Astrocyte of the spinal cord (primary cell): ENCODE results near the gene PHOSPHO2.

Source experiments
- DNase-seq: peaks from one replicate; pipeline ENCODE4 v3.0.0; 2011; ENCODE audit warnings: low read depth, low spot score
- H3K4me3 ChIP-seq: 2 replicates; pipeline ENCODE4 v1.5.1; 2011; ENCODE audit warnings: low read depth, mild to moderate bottlenecking, low read length, moderate library complexity
- in situ Hi-C: cut with HindIII; loops from 2 replicates; pipeline ENCODE4 v1.10.0; 2017; ENCODE audit warnings: low sequenced_read_pairs
- TF ChIP-seq, protein P1 (sequence below): IDR thresholded peaks from 2 replicates; pipeline ENCODE4 v1.5.1; 2012; ENCODE audit warnings: low read depth, mild to moderate bottlenecking, low read length, inconsistent platforms

PHOSPHO2 gene

DNA sequence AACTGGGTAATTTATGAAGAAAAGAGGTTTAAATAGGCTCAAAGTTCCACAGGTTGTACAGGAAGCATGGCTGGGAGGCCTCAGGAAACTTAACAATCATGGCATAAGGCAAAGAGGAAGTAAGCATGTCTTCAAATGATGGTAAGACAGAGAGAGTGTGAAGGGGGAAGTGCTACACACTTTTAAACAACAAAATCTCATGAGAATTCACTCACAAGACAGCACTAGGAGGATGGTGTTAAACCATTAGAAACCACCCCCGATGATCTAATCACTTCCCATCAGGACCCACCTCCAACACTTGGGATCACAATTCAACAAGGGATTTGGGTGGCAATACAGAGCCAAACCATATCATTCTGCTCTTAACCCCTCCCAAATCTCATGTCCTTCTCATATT lies 34.9 kb upstream of the PHOSPHO2 start:
- TF ChIP-seq, protein P1, sequence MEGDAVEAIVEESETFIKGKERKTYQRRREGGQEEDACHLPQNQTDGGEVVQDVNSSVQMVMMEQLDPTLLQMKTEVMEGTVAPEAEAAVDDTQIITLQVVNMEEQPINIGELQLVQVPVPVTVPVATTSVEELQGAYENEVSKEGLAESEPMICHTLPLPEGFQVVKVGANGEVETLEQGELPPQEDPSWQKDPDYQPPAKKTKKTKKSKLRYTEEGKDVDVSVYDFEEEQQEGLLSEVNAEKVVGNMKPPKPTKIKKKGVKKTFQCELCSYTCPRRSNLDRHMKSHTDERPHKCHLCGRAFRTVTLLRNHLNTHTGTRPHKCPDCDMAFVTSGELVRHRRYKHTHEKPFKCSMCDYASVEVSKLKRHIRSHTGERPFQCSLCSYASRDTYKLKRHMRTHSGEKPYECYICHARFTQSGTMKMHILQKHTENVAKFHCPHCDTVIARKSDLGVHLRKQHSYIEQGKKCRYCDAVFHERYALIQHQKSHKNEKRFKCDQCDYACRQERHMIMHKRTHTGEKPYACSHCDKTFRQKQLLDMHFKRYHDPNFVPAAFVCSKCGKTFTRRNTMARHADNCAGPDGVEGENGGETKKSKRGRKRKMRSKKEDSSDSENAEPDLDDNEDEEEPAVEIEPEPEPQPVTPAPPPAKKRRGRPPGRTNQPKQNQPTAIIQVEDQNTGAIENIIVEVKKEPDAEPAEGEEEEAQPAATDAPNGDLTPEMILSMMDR = no peak
- in situ Hi-C loops = no loop called here
- no peak overlapping the region for H3K4me3 ChIP-seq
- DNase-seq = no peak

GRCh38 chr2:169661265-169661664 lies 33.0 kb upstream of the PHOSPHO2 start:
- in situ Hi-C loops = no loop called here
- TF ChIP-seq, protein P1 = no peak
- DNase-seq = no peak
- H3K4me3 ChIP-seq = no peak overlapping the region

- no peak for DNase-seq
- TF ChIP-seq, protein P1 = no peak
- no peak overlapping the region for H3K4me3 ChIP-seq
- in situ Hi-C loops = no loop called here
Measured at GRCh38 chr2:169662744-169663143, 31.5 kb upstream of the PHOSPHO2 start.

DNA sequence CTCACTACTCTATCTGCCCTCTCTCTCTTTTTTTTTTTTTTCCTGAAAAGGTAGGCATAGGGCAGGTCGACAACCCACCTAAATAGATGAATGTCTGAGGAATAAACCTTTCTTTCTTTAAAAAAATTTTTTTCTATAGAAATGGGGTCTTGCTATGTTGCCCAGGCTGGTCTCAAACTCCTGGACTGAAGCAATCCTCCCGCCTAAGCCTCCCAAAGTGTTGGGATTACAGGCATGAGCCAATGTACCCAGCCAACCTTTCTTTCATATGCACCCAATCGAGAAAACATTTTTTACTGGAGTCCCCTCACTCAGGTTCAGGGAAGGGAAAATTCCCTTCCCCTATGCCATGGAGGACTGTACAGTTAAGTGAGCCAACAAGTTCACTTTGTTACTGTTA lies 31.0 kb upstream of the PHOSPHO2 start:
- in situ Hi-C loops = no loop called here
- TF ChIP-seq, protein P1 = no peak
- DNase-seq = no peak
- H3K4me3 ChIP-seq = no peak overlapping the region

GRCh38 chr2:169664600-169664977 lies 29.7 kb upstream of the PHOSPHO2 start:
- DNase-seq = no peak
- no peak overlapping the region for H3K4me3 ChIP-seq
- TF ChIP-seq, protein P1 = no peak
- in situ Hi-C loops = no loop called here

DNA sequence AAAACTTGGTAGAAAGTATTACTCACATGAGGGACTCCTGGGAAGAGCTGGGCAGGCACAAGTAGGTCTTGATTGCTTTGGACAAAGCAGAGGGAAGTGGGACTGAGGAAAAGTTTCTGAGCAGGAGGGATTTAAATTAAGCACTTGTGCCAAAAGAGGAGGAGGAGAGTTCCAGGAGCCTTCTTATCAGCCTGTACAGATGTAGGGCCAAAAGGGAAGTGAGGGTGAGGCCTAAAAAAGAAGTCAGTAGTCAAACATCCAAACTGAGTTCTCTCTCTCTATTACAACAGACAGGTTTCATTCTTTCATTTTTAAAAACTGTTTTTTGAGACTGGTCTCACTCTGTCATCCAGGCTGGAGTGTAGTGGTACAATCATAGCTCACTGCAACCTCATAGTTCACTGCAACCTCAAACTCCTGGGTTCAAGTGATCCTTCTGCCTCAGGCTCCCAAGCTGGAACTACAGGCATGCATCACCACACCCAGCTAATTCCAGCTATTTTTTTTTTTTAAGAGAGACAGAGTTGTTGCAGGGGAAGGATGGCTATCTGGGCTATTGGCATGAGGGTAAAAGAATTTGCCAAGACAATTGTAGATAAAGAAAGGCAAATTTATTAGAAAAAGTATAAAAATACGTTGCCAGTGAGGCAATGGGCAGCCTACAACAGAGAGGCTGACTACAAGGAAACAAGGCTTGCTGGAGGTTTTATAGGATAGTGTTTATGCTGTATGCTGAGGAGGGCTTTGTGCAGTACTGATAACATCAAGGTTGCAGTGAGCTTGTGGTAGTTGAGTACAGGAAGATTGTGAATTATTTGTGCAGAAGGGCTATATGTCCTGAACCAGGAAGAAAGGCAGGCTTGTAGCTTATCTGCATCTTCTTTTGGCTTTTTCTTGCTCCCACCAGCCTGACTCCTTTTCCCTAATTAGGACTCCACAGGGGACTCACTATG lies 29.0 kb upstream of the PHOSPHO2 start:
- in situ Hi-C loops = no loop called here
- TF ChIP-seq, protein P1 = no peak
- H3K4me3 ChIP-seq = no peak overlapping the region
- DNase-seq = no peak
